ENCODE data around the gene VRK2. TPM values are rescaled to one million over a fixed set of nuclear protein-coding genes. Genes with fewer than 3 reads are reported as not detected.

VRK2 gene
- total and polyA plus RNA-seq, 10 donors, result 7.4 to 25.4 (median 22.7) TPM

GRCh38 chr2:58122040-58122439 lies 75.4 kb downstream of the VRK2 start:
- no peak for TF ChIP-seq POLR2AphosphoS5 (IDR thresholded peaks at IDR 0.05)
- TF ChIP-seq CTCF (IDR thresholded peaks at IDR 0.05 in 8 of 11, conservative IDR thresholded peaks at IDR 0.05 in 3 of 11), result no peak
- TF ChIP-seq POLR2A (IDR thresholded peaks at IDR 0.05), result no peak
- intact Hi-C loops (cut with DNase I; ENCODE audit: low total_unique reads), result no loop called here
- Histone ChIP-seq H3K4me1 (no peaks in the 10 kb centered on the region), H3K27ac (no peak overlapping the region), H3K4me3 (no peak overlapping the region), H3K27me3 (replicated peaks in 1 of 7) (no peaks in the 10 kb centered on the region), H3K36me3 (peaks cover 0 to 43% (median 14%) of the 10 kb centered on the region in 6 donors), H3K9me3 (peaks cover 0 to 4% (median 0%) of the 10 kb centered on the region in 8 donors)
- DNase-seq, result no peak
- WGBS, 5 donors, result 80 to 91% (median 85%) methylated on average over 3 of the region's 3 CpGs

DNA sequence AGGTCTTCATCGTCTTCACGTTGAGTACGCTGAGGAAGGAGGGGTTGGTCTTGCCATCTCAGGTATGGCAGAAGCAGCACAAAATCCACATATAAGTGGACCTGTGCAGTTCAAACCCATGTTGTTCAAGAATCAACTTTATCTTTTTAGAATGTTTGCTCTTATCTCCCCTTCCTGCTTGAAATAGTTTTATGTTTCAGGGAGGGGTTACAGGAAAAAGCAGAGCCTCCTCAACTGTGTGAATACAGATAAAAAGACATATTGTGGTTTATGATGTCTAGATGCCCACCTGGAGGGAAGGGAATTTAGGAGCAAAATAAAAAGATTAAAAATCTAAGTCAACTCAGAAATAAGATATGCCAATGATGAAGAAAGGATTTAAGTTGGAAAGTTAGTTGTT lies 75.9 kb downstream of the VRK2 start:
- no peak for TF ChIP-seq CTCF (IDR thresholded peaks at IDR 0.05 in 8 of 11, conservative IDR thresholded peaks at IDR 0.05 in 3 of 11)
- TF ChIP-seq POLR2AphosphoS5 (IDR thresholded peaks at IDR 0.05), result no peak
- TF ChIP-seq POLR2A (IDR thresholded peaks at IDR 0.05), result no peak
- WGBS, 5 donors, result 91 to 99% (median 97%) methylated on average over 3 of the region's 3 CpGs
- no peaks in the 10 kb centered on the region for H3K27me3 ChIP-seq (replicated peaks in 1 of 7)
- peaks cover 0 to 43% (median 14%) of the 10 kb centered on the region in 6 donors for H3K36me3 ChIP-seq
- no peak for DNase-seq
- H3K9me3 ChIP-seq, result peaks cover 0 to 4% (median 0%) of the 10 kb centered on the region in 8 donors
- H3K4me3 ChIP-seq, result no peak overlapping the region
- no peak overlapping the region for H3K27ac ChIP-seq
- no peaks in the 10 kb centered on the region for H3K4me1 ChIP-seq
- intact Hi-C loops (cut with DNase I; ENCODE audit: low total_unique reads), result no loop called here

DNA sequence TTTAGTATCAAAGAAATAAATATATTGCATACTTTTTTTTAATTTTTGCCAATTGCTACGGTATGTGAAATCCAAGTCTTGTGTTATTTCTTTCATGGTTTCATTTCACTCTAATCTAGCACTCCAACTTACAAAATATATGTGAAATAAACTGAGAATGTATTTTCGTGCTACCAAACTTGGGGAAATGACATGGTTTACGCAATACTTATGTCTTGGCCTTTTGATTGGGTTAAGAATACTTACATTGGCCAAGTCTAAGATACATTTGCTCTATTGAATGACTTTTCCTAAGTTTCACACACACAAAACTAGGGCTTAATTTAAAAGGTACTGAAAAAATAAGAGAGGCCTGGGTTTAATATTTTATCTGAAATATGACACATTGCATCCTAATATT lies 80.5 kb downstream of the VRK2 start:
- WGBS, 5 donors, result 87 to 98% (median 92%) methylated on average over 3 of the region's 3 CpGs
- Histone ChIP-seq H3K36me3 (peaks cover 0 to 36% (median 10%) of the 10 kb centered on the region in 6 donors), H3K9me3 (no peaks in the 10 kb centered on the region), H3K4me3 (no peak overlapping the region), H3K4me1 (no peaks in the 10 kb centered on the region), H3K27me3 (replicated peaks in 1 of 7) (no peaks in the 10 kb centered on the region), H3K27ac (no peak overlapping the region)
- DNase-seq, result no peak
- intact Hi-C loops (cut with DNase I; ENCODE audit: low total_unique reads), result no loop called here
- TF ChIP-seq POLR2A (IDR thresholded peaks at IDR 0.05) (no peak), CTCF (IDR thresholded peaks at IDR 0.05 in 8 of 11, conservative IDR thresholded peaks at IDR 0.05 in 3 of 11) (no peak), POLR2AphosphoS5 (IDR thresholded peaks at IDR 0.05) (no peak)

- 95 to 98% (median 97%) methylated on average over 2 of the region's 2 CpGs for WGBS, 5 donors
- H3K36me3 ChIP-seq, result peaks cover 0 to 38% (median 8%) of the 10 kb centered on the region in 6 donors
- no peak for DNase-seq
- H3K4me3 ChIP-seq, result no peak overlapping the region
- no peak overlapping the region for H3K27ac ChIP-seq
- H3K27me3 ChIP-seq (replicated peaks in 1 of 7), result no peaks in the 10 kb centered on the region
- TF ChIP-seq CTCF (IDR thresholded peaks at IDR 0.05 in 8 of 11, conservative IDR thresholded peaks at IDR 0.05 in 3 of 11) (no peak), POLR2A (IDR thresholded peaks at IDR 0.05) (no peak), POLR2AphosphoS5 (IDR thresholded peaks at IDR 0.05) (no peak)
- no peaks in the 10 kb centered on the region for H3K4me1 ChIP-seq
- intact Hi-C loops (cut with DNase I; ENCODE audit: low total_unique reads), result no loop called here
- no peaks in the 10 kb centered on the region for H3K9me3 ChIP-seq
Observed at GRCh38 chr2:58130238-58130637, 83.6 kb downstream of the VRK2 start.

Data from spleen (tissue), 11 donors.